HG03432 (cell line): Measurements from ENCODE around the gene CPXM1.
"Not testable (repeated sequence)": the region's sequence is repeated elsewhere in the genome, so short reads cannot be mapped to it uniquely, and the experiment has no call there.

Experiments used
- ATAC-seq: cut with Tn5 transposase; IDR thresholded peaks from one replicate; pipeline ENCODE4 v1.9.1; 2021; ENCODE audit warnings: mild to moderate bottlenecking, moderate library complexity; ENCODE audit not compliant: unreplicated experiment

CPXM1 gene

GRCh38 chr20:2770091-2770490 lies 30.3 kb downstream of the CPXM1 start:
- ATAC-seq: not testable (repeated sequence)

- ATAC-seq: no peak
These were observed 31.8 kb downstream of the CPXM1 start for GRCh38 chr20:2768632-2769015.

- ATAC-seq: no peak
These were observed 32.4 kb downstream of the CPXM1 start for GRCh38 chr20:2767768-2768631.

GRCh38 chr20:2763186-2763585 lies 37.2 kb downstream of the CPXM1 start:
- no peak for ATAC-seq

GRCh38 chr20:2762578-2763131 lies 37.8 kb downstream of the CPXM1 start:
- no peak for ATAC-seq

GRCh38 chr20:2761885-2762284 lies 38.5 kb downstream of the CPXM1 start:
- ATAC-seq: no peak

GRCh38 chr20:2760952-2761305 lies 39.5 kb downstream of the CPXM1 start:
- no peak for ATAC-seq

GRCh38 chr20:2760297-2760951 lies 40.0 kb downstream of the CPXM1 start:
- ATAC-seq: no peak

- ATAC-seq: no peak
These were observed 40.7 kb downstream of the CPXM1 start for GRCh38 chr20:2759603-2760296.

- no peak for ATAC-seq
These were observed 41.3 kb downstream of the CPXM1 start for GRCh38 chr20:2759143-2759542.

- no peak for ATAC-seq
These were observed 42.5 kb downstream of the CPXM1 start for GRCh38 chr20:2757969-2758368.

- no peak for ATAC-seq
These were observed 43.4 kb downstream of the CPXM1 start for GRCh38 chr20:2757001-2757400.

- ATAC-seq: no peak
These were observed 44.3 kb downstream of the CPXM1 start for GRCh38 chr20:2756056-2756611.

GRCh38 chr20:2755451-2756055 lies 44.9 kb downstream of the CPXM1 start:
- ATAC-seq: no peak

- ATAC-seq: no peak
These were observed 46.0 kb downstream of the CPXM1 start for GRCh38 chr20:2754424-2754823.

GRCh38 chr20:2753461-2754040 lies 46.9 kb downstream of the CPXM1 start:
- ATAC-seq: no peak

- ATAC-seq: no peak
These were observed 47.6 kb downstream of the CPXM1 start for GRCh38 chr20:2752567-2753460.

- no peak for ATAC-seq
These were observed 48.4 kb downstream of the CPXM1 start for GRCh38 chr20:2751878-2752566.

- ATAC-seq: no peak
These were observed 49.0 kb downstream of the CPXM1 start for GRCh38 chr20:2751347-2751877.
